Esophagus squamous epithelium (tissue), 4 donors: Measurements from ENCODE around the gene CMTM8.

ENCODE experiments used
- CTCF ChIP-seq, 6 experiments: fragments of 450-650 bp in 4 of 6; fragments of 200-600 bp in 2 of 6; sonication (generic) in 2 of 6; IDR thresholded peaks; one replicate each; pipeline ENCODE4 v1.5.1; 2016 to 2019; ENCODE audit warnings: antibody characterized with exemption in 6 of 6, mild to moderate bottlenecking in 4 of 6, moderate library complexity in 4 of 6
- POLR2A ChIP-seq, 4 donors: fragments of 450-650 bp; IDR thresholded peaks; one replicate each; pipeline ENCODE4 v1.6.1; 2017; ENCODE audit warnings: antibody characterized with exemption in 4 of 4, mild to moderate bottlenecking in 4 of 4, moderate library complexity in 3 of 4

- TF ChIP-seq CTCF (IDR thresholded peaks at IDR 0.05) = no peak
- no peak for TF ChIP-seq POLR2A (IDR thresholded peaks at IDR 0.05)
Measured at GRCh38 chr3:32312251-32312650, 73.8 kb downstream of the CMTM8 start.
